Right hindlimb (tissue), 1 donor: ENCODE measurements around the gene MOB3B.
"Not testable (repeated sequence)": the region's sequence is repeated elsewhere in the genome, so short reads cannot be mapped to it uniquely, and the experiment has no call there.

Source experiments
- DNase-seq: peaks from one replicate; pipeline ENCODE4 v3.0.0-alpha.2; 2018

MOB3B gene

DNA sequence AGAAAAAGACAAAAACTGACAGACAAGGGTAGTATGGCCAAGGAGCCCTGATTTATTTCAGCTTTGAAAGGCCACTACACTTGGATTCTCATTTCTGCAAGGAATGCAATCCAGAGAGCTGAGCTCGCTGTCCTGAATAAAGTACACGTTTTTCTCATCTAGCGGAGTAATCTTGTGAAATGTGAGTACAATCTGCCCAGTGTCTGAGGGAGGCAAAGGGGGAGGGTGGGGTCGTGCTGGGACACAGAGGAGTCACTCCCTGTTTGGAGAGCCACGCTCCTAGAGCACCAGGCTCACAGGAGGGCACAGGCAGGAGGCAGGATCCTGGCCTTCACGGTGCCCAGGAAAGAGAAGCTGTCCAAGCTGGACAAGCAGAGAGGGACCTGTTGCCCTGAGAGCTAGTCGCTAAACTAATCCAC, 56.5 kb downstream of the MOB3B start:
- peak; percentile 55 for DNase-seq

DNA sequence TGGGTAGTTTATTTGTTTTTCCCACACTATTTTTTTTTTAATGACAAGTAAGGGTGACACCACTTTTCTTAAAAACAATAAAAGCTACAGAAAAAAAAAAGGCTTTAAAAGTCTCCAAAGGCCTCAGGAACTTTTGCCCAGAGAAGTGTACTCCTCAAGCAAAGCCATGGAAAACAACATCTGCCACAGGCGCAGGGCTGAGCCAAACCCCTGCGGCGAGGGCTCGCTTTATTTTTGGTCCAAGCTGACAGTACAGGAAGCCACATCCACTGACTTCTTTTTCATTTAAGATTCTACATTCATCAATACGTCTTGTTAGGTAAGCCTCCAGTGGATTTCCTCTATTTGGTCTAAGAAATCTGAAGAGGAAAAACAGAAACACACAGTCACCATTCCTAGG, 57.4 kb downstream of the MOB3B start:
- peak; percentile 80 for DNase-seq

DNA sequence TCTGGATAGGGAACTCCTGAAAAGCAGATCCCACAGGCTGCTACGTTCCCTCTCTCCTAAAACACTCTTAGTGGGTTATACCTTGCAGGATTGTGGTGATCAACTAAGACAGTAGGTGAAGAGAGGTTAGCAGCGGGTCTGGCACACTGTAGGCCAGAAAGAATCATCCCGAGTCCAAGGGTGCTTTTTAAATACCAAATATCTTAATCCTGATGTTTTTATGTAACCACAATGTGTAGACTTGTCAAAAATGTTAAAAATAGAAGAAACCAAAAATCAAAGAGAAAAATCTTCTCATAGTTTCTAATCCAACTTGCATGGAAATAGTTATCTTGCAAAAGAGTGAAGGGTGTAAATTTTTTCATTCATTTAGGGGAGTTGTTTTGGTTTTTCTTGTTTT, 57.8 kb downstream of the MOB3B start:
- no peak for DNase-seq

DNA sequence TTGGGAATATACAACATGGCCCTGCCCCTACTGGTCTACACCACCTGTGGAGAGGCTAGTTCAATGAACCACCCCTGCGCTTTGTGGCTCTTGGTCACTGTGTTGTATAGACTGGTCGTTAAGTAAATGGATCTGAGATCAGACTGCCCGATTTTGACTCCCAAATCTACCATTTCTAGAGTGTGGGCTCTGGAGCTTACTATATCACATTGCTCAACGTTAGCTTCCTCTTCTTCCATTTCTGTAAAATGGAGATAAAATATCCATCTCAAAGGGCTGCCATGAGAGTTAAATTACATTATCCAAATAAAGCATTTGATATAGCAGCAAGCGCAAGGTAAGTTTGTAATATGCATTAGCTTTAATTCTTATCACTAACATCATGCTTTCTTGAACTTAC, 58.2 kb downstream of the MOB3B start:
- no peak for DNase-seq

DNA sequence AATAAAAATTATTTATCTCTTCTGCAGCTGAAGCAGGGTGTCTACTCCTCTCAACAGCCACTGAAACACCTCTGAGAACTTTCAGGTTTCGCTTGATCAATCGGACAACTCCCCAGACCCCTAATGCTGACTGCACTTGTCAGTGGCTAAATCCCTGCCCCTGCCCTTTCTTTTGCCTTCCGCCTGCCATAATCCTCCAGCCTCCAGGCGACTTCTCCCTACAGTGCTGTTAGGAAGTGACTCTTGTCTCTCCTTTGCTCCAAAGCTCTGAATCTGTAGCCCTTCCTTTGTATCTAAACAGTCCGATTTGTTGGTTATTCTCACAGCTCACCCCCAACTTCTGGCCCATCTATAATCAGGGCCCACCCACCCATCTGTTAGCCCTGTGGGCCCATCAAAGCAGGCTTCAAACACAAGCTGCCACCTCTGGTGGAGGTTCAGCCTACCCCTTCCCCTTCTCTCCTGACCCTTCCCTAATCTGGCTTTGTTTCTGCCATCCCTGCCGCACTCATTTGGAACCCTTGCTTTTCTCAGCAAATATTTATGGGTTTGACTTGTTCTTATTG, 59.2 kb downstream of the MOB3B start:
- no peak for DNase-seq

DNA sequence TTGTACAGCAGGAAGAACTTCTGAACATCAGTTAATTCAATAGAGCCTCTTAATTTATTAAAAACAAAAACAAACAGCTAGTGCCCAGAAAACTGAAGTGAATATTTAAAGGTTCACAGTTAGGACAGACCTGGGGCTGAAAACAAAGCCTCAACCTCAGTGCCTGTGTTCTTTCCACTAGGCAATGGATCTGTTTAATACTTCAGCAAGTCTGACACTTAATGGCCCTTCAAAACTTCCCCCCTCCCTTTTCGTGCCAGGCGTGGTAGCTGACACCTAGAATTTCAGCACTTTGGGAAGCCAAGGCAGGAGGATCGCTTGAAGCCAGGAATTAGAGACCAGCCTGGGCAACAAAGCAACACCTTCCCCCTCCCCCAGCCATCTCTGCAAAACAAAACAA, 60.1 kb downstream of the MOB3B start:
- DNase-seq, result no peak

DNA sequence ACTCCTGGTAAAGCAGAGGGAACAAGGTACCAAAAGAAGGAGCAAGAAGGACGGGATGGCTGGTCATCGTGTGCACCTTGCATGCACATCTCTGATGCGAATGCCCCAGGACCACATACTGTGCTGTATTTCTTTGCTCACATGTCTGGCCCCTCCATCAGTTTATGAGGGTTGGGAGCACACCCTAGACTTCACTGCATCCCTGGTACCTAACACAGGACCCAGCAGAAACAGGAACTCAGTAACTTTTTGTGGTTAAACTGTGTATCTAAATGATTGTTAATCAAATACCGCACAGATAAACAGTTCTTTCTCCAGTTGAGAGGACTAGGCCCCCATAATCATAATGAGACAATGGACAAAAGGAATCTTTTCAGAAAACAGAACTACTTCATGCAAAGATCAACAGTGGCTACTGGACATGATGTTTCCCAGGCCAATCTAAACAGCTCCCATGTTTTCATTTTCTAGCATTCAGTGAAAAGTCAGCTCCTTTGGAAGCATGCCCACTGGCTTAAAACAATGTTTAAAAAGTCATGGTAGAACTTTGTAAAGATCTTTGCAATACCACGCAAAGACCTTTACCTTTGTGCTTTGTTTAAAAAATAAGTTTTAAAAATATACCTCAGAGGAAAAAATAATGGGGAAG, 61.0 kb downstream of the MOB3B start:
- DNase-seq, result no peak

DNA sequence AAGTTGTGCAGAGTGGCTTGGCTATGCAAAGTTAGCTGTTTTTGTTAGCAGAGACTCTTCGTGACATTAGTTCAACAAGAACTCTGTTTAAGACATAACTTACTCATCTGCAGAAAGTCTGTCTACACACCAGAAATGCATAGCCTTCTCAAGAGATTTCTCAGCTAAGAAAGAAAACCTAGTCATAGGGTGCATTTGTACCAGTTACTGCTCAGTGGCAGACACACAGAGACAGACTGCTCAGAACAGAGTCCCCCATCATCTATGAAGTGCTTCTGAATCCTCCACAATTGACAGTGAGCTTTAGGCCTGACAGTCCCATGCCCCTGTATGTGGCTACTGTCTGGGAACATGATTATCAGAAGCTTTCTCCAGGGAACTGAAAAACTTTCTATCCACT, 61.6 kb downstream of the MOB3B start:
- no peak for DNase-seq

DNA sequence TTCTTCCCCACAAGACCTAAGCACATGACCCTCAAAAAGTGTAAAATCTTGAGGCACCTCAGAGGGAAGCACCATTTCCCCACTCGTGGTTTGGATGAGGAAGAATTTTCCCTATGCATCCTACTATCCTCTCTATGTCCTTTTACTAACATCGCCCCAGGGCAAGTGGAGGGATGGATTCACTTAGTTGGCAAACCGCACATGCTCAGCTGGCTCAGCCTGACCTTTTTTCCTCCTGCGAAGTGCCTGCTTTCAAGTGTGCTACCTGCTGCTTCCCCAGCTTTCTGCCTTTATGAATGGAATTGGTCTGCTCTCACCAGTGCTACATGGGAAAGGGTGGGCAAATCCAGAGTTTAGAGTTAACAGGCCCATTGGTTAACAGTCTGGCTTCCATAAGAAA, 62.1 kb downstream of the MOB3B start:
- DNase-seq, result no peak

DNA sequence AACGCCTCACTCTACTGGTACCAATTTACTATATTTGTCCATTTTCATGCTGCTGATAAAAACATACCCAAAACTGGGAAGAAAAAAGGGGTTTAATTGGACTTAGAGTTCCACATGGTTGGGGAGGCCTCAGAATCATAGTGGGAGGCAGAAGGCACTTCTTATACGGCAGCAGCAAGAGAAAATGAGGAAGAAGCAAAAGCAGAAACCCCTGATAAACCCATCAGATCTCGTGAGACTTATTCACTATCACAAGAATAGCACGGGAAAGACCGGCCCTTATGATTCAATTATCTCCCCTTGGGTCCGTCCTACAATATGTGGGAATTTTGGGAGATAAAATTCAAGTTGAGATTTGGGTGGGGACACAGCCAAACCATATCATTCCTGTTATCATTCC, 63.1 kb downstream of the MOB3B start:
- DNase-seq, result not testable (repeated sequence)

DNA sequence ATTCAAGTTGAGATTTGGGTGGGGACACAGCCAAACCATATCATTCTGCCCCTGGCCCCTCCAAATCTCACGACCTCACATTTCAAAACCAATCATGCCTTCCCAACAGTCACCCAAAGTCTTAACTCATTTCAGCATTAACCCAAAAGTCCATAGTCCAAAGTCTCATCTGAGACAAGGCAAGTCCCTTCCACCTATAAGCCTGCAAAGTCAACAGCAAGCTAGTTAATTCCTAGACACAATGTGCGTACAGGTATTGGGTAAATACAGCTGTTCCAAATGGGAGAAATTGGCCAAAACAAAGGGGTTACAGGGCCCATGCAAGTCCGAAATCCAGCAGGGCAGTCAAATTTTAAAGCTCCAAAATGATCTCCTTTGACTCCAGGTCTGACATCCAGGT, 64.7 kb downstream of the MOB3B start:
- not testable (repeated sequence) for DNase-seq

DNA sequence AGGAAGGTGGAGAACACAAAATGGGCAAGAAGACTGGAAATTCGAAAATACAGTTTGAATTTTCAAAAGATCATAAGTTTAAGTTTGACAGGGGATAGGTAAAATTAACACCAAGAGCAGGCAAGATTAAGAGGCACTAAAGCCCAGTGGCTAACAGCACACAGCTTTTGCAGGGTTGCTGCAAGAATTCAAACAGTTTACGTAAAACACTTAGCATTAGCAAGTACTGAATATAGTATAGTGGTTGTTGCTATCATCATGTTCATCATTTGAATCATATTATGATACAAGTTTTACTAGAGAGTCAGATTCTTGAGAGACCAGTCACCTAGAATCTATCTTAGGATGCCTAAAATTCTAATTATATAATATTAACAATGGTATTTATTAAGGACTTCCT, 66.8 kb downstream of the MOB3B start:
- DNase-seq, result no peak

DNA sequence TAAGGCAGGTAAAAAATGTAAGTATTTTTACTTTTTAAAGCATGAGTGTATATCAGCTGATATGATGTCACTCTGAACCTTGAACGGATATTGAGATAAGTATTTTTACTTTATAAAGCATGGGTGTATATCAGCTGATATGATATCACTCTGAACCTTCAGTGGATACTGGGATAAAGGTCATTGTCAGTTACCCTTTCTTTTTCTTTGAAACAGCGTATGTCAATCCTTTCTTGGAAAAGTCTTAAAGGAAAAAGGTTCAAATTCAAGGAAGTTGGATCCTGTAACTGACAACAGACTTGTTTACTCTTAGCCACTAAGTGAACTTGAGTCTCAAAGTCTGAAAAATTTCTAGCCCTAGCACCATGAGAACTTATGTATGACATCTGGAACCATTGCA, 67.2 kb downstream of the MOB3B start:
- no peak for DNase-seq

DNA sequence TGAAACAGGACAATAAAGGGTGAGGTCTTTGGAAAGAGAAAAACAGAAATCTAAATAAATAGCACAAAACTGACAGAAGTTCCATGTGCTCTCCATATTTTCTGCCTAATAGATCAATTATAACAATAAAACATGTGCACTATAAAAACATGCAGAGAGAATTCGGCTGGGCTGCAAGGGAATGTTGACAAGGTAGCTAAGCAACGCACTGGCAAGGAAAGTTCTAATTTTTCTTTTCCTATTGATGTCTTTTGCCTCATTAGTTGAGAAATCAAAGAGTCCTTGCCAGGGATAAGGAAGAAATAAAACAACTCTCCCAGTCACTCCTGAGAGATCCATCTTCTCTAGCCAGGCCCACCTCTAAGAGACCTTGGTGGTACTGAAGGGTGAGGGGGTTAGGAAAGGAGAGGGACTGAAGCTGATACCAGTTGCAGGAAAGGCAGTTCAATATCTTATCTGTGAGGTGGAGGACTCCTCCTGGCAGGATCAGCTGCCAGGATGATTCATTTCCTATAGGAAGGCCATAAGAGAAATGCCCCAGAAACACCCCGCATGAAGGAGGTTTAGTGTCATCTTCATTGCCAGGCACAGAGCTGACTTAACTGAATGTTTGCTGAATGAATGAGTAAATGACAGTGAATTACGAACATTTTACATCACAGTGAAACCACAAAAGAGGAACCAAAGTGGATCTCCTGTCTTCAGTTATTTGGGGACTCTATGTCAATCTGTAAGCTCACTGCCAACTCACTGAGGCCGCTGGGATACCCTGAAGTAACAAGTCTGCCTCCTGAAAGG, 69.2 kb downstream of the MOB3B start:
- peak; percentile 44 for DNase-seq

DNA sequence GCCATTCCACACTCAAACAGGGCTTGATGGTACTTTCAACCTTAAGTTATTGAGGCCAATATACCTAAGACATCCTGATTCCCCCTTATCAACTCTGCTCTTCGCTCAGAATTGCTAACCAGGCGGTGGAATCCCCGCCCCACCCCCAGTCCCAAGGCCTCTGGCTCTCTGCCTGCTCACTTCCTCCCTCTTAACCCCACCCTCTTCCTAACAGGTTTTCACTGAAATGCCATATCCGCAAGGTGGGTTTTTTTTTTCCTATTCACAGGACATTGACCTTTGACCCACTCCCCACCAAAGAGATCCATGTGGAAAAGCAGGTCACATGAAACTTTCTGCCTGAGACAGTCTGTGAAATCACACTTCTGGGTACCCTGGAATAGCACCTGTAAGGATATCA, 72.2 kb downstream of the MOB3B start:
- no peak for DNase-seq

DNA sequence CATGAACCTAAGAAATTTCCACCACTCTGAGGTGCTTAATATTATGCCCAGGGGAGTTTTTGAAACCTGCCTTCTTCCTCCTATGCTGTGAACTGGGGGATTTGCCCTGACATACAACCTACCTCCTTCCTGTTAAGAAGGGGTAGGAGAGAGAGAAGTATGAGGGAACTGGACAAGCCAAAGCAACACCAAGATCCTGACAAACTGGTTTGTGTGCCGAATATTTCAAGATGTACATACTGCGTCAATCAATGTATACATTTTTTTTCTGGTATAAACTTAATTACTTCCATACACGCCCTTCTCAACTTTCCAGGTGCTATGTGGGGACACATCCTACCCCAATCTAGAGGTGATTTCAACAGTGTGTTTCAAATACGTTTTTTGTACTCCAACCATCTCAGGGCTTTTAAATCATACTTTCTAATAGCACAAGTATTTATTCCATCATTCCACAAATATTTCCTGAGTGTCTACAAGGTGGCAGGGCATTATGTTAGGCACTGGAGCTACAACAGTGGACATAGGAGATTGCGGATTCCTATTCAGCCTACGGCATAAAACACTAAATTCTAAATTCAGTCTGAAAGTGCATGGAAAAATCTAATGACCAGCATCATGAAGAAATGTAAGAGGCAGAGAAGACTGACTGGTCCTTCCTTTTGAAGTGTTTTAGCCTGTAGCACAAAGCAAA, 75.6 kb downstream of the MOB3B start:
- no peak for DNase-seq

DNA sequence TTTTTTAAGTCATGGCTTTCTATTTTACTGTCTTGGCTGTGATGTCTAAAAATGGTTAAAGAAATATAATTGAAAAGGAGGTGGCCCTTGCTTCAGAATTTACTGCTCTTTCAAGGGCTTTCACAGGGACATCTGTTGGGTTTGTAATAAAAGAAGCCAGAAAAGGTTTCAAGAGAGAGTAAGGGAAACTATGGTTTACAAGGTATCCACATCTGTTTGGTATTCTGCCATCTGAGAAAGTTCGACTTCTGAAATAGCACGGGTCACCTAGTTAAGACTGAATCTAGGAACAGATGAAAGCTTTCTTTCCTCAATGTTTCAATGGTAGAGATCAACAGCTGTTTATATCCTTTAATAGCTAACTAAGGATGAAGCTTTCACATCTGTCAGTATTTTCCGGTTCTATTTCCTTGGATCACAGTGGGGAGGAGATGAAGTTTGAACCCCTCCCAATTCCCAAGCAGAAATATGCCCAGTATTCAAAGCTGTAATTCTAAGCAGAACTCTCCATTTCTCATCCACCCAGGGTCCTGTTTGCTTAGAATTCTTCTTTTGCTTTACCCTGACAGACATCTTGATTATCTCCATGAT, 78.3 kb downstream of the MOB3B start:
- no peak for DNase-seq

DNA sequence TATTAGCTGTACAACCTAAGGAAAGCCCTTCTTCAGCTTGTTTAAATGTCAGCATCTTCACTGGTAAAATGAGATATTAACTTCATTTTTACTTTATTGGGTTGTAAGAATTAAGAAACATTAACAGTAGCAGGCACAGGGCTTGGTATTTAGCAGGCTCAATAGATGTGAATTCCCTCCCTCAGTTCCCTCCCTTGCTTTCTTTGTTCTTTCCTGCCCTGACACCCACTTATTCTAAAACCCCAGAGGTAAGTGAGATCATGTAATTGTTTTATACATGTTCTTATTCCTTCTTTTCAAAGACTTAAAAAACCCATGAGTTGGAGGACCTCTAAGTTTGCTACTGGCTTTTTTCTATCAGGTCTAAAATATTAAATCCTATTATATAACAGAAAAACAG, 78.9 kb downstream of the MOB3B start:
- no peak for DNase-seq

DNA sequence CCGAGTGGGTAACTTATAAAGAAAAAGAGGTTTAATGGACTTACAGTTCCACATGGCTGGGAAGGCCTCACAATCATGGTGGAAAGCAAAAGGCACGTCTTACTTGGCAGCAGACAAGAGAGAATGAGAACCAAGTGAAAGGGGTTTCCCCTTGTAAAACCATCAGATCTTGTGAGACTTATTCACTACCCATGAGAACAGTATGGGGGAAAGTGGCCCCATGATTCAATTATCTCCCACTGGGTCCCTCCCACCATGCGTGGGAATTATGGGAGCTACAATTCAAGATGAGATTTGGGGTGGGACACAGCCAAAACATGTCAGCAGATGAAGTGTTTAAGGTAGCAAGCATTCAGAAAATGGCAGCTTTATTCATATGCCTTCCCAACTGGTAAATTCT, 81.3 kb downstream of the MOB3B start:
- DNase-seq, result not testable (repeated sequence)

DNA sequence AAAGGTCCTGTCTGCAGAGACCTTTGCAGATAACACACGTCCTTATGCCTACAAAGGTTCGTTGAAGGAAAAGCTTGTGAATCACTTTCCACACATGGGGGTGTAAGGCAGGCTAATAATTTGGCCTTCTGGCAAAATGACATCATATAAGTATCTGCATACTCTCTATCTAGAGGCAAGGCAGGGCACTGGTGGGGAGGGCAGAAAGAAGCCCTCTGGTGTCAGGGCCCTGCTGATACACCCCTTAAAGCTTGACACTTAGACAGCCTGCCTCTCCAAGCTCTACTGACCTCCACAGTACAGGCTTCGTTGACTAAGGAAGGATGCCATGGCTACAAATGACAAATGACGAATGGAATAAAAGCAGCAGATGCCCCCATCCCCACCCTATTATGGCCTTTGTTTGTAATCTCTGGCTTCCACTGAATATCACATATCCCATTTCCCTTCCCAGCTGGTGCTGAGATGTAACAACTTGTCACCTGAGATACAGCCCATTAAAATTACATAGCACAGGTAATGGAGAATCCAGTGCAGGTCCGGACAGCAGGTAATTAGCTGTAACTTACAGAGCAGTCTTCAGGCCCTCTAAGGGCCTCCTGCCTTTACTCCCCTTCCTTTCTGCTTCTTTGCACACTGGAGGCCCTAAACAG, 82.5 kb downstream of the MOB3B start:
- no peak for DNase-seq

DNA sequence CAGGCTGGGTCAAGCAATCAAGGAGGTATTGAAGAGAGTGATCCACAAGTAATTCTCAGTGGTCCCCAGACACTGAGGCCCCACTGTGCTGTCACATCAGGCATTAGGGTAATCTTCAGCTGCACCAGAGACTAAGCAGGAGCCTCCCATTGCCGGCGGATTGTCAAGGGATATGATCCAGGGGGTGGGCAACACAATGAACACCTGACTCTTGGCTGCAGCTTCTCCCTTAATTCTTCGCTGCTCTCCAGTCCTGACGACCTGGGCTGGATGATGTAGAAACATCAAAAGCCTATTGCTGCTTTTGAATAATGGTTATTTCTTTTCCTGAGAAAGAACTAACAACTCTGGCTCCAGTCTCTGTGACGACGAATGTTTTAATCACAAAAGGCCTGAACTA, 83.9 kb downstream of the MOB3B start:
- no peak for DNase-seq

DNA sequence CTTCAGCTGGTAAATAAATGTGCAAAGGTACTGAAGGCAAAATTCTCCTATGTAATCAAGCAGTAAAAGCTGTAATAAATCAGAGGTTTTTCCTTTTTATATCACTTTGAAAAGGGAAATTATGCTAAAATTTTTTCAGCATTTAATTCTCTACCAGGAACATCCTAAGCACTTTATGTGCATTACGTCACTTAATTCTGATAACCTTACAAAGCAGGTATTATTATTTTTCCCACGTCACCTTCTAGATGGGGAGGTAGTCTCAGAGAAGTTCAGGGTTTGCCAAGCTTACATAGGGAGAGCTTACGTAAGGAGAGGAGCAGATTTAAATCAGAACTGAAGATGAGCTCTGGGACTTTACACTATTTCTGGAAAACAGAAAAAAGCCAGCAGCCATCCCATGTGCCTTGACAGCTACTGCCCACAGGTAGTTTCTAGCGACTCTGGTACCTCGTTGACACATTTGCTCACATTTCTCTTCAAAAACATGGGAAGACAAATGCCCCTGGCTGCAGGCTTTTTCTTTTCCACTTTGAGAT, 84.5 kb downstream of the MOB3B start:
- no peak for DNase-seq

DNA sequence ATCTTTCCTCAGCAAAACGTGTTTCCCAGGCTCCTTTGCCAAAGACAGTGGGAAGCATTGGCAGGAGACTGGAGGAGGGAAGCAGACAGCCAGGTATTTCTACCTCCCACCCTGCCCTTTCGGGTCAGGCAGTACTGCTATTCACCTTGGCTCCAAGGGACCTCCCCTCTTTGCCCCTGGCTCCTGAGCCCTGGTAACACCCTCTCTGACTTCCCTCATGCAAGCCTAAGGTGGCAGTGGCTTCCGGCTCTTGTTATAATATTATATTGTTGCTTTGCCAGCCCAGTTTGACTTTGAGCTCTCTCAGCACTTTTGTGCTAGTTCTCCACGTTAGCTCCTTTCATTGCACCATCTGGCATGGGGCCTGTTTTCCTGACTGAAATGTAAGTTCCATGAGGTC, 87.2 kb downstream of the MOB3B start:
- no peak for DNase-seq
